LNCAP (cell line): ENCODE measurements around the gene TOPBP1.

Source experiments
- TF ChIP-seq, protein P1 (sequence below): fragments of 450-650 bp; IDR thresholded peaks from 2 replicates; pipeline ENCODE4 v1.5.1; 2017; ENCODE audit warnings: mild to moderate bottlenecking

TOPBP1 gene

DNA sequence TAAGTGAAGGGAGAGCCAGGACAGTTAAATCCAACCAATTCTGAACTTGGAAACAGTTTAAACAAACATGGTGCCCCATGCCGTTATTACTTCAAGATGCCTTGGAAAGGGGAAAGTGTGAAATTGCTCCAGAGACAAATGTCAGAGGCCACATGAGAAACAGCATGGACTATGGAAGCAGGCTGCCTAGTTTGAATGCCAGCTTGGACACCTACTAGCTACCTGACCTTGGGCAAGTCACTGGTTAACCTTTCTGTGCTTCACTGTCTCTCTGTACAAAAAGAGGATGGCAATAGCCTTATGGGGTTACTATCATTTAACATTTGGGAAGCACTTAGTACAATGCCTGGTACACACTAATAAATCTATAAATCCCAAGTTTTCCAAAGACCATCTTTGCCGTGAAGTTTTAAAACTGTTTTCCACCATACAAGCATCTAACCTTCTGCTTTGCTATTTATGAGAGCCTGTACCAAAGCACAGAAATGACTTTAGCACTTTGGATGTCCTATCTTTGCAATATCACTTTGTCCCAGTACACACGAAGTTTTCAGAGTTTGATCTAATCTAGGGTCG, 8.3 kb upstream of the TOPBP1 start:
- TF ChIP-seq, protein P1, sequence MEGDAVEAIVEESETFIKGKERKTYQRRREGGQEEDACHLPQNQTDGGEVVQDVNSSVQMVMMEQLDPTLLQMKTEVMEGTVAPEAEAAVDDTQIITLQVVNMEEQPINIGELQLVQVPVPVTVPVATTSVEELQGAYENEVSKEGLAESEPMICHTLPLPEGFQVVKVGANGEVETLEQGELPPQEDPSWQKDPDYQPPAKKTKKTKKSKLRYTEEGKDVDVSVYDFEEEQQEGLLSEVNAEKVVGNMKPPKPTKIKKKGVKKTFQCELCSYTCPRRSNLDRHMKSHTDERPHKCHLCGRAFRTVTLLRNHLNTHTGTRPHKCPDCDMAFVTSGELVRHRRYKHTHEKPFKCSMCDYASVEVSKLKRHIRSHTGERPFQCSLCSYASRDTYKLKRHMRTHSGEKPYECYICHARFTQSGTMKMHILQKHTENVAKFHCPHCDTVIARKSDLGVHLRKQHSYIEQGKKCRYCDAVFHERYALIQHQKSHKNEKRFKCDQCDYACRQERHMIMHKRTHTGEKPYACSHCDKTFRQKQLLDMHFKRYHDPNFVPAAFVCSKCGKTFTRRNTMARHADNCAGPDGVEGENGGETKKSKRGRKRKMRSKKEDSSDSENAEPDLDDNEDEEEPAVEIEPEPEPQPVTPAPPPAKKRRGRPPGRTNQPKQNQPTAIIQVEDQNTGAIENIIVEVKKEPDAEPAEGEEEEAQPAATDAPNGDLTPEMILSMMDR = no peak

DNA sequence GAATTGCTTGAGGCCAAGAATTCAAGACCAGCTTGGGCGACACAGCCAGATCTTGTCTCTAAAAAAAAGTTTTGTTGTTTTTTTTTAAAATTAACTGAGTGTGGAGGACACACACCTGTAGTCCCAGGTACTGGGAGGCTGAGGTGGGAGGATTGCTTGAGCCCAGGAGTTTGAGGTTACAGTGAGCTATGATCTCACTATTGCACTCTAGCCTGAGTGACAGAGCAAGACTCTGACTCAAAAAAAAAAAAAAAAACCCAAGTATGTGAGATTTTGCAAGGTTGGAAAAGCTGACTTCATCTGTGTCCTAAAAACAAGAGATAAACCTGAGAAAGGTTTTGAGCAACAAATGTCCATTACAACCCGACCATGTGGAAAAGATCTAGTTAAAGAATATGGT, 5.4 kb upstream of the TOPBP1 start:
- TF ChIP-seq, protein P1 = no peak

DNA sequence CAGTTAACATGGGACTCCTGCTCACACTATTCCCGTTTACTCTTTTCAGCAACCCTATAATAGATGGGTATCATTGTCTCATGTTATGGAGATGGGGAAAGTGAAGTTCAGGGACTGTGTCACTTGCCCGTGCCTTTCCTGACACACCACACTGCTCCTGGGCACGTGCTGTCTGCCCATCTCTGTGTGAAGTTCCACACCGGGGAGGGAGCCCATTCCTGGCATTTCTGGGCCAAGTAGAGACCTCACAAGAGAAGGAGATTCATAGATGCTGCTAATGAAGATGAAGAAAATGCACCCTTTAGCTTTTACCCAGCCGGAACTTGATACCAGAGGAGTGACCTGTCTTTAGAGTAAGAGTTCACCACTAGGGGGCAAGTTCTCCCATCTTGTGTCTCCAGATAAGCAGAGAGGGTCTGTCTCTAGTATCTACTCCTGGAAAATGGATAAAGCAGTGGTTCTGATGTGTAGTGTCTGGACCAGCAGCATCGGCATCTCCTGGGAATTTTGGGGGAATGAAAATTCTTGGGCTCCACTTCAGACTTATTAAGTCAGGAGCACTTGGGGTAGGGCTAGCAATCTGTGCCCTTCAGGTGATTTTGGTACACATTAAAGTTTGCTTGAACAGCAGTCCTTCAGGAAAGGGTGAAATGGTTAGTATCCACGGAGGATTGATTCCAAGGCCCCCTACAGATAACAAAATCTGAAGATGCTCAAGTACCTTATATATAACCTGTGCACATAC, 2.0 kb upstream of the TOPBP1 start:
- TF ChIP-seq, protein P1 = peak; percentile 78

DNA sequence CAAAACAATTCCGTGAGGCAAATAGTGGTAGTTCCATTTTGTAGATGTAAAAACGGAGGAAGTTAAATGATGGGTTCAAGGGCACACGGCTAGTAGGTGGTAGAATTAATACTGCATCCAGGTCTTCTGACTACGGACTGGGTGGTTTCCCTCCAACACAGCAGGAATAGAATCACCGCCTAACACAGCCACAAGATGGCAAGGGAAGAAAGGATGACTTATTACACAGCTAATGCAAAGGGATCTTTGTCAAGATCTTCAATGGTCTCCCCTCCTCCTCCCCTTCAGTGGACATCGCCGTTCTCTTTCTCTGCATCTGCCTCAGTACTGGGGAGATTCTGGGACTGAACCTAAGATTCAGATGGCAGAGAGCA, 524 bp upstream of the TOPBP1 start:
- TF ChIP-seq, protein P1 = 0 out of 2 replicates have a peak, but pooled peaks have one; percentile 23

DNA sequence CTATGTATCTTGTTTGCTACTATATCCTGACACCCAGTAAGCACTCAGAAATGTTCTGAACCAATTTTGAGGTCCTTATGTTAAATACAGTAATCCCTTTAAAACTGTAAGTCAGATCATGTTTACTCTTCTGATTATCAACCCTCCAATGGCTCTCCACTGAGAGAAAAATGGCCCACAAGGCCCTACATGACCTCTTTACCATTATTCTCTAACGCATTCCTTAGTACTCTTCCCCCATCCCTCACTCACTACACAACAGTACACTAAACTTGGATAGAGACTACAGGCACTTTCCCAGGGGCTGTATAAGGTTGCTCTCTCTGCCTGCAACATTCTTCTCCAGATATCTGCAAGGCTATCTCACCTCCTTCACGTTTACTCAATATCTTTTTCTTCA, 1.9 kb downstream of the TOPBP1 start:
- TF ChIP-seq, protein P1 = no peak

DNA sequence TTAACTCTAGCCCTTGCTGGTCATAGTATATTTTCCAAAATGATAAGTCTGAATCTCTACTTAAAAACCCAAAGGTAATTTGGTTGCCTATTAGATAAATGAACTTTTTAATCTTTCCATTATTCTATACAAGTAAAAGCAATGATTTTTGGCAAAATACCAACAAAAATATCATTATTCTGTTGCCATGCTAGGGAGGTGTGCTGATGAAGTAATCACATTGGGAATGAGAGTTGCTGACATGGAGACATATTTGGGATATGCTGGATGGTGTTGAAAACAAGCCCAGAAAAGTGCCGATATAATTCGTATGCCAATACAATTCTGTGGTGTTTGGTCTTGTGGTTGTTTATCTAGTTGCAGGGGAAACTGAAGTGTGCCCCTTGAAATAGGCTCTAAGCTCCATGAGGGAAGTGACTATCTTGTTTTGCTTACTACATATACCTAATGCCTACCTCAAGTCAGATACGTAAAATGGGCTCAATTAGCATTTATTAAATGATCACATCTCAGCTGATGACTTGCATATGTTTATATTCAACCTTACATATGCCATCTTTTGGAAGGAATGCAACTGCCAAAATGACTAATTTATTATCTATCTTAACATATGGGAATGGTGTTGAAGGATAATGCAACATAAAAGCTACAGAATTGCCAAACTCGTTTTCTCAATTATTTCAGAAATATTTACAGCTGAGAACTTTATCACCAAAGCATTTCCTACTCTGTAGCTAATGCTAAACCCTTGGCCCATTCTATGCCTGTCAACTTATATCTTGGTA, 5.8 kb downstream of the TOPBP1 start:
- TF ChIP-seq, protein P1 = no peak

DNA sequence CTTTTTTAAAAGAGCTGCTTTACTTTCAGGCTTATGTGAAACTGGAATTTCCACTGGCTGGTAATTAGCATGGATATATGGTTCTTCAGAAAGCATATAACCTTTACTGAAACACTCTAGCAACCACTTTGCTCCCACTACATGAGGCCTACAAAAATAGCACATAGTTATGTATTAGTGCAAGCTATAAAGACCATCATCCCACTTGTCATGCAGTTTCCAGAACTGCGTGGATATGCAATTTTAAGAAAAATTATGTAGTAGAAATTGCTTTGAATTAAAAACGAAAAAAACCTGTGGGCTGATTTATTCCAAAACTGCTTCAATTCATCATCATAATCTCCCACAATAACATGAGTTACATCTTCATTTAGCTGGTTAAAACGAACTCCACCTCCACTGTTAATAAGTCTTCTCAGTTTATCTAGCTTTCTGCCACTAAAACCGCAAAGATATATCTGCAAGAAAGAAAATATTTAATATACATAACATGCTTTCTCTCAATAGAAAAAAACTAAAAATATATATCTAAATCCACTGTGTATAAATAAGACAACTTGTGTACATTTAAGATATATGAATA, 12.2 kb downstream of the TOPBP1 start:
- TF ChIP-seq, protein P1 = no peak
